H1 (cell line): ENCODE measurements around the gene SYNJ1. TPM values are rescaled to one million over a fixed set of nuclear protein-coding genes. Genes with fewer than 3 reads are reported as not detected.

ENCODE experiments used
- ASH2L ChIP-seq: fragments of 200-600, 300-600 bp; sonication (generic); IDR thresholded peaks from one replicate; pipeline ENCODE4 v1.7.1; 2017; ENCODE audit warnings: low read length
- EZH2 ChIP-seq: fragments of 200-600 bp; sonication (generic); IDR thresholded peaks from 2 replicates; pipeline ENCODE4 v1.7.1; 2012; ENCODE audit warnings: low read depth, mild to moderate bottlenecking, moderate library complexity, low read length, inconsistent platforms; ENCODE audit not compliant: severe bottlenecking
- GTF2F1 ChIP-seq: IDR thresholded peaks from 2 replicates; pipeline ENCODE4 v1.6.1; 2012; ENCODE audit warnings: low read depth, low read length, improper control_type of control experiment, borderline replicate concordance
- NANOG ChIP-seq: IDR thresholded peaks from 2 replicates; pipeline ENCODE4 v1.6.1; 2011; ENCODE audit warnings: low read length, low read depth, mild to moderate bottlenecking, inconsistent platforms; ENCODE audit not compliant: insufficient read depth, poor library complexity, severe bottlenecking
- POLR2AphosphoS5 ChIP-seq: IDR thresholded peaks from 2 replicates; pipeline ENCODE4 v1.6.1; 2011; ENCODE audit warnings: low read depth, low read length
- RBBP5 ChIP-seq: IDR thresholded peaks from 2 replicates; pipeline ENCODE4 v1.7.1; 2012; ENCODE audit warnings: low read depth, mild to moderate bottlenecking, inconsistent platforms, low read length, moderate library complexity, borderline replicate concordance
- SP4 ChIP-seq: IDR thresholded peaks from 2 replicates; pipeline ENCODE4 v1.6.1; 2012; ENCODE audit warnings: low read length, inconsistent platforms
- polyA plus RNA-seq, 7 experiments: library from polyadenylated mRNA; depleted of rRNA in 3 of 7; stranded (reverse) in 5 of 7; unstranded in 2 of 7; fragments of >200 nt in 5 of 7; fragments of 200-250 nt in 2 of 7; gene quantifications; 1 replicate in 5 of 7; 2 replicates in 1 of 7; 4 replicates in 1 of 7; pipeline versions ENCODE4 v1.2.1 to v1.2.3, GENCODE V29; 2011 to 2013; ENCODE audit warnings: missing spikeins in 2 of 7, mixed read lengths in 2 of 7
- total RNA-seq: library from RNA; stranded (reverse); fragmentation: NEBNext Ultra II Directional; extraction: Animal tissue kit (Norgen Biotek cat#: 25700); gene quantifications from 2 replicates; pipeline ENCODE4 v1.2.1, GENCODE V29; 2021

The SYNJ1 gene
- total and polyA plus RNA-seq, 2 of the 8 experiments (the other 6 are each of a cell fraction or from before 2014, with no cell fraction given), result 1.3 to 4.3 TPM

DNA sequence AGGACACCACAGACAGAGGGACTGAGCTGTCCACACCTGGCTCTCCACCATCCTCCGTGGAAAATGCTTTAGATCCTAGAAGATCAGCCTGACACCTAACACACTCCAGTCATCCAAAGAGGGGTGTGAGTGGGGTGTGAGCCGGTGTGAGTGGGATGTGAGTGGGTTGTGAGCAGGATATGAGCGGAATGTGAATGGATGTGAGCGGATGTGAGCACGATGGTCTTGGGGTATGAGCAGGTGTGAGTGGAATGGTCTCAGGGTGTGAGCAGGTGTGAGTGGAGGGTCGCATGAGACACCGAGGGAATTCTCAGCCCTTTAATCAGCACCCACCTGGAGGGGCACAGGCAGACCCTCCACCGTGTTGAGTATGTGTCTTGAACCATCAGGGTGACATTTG is 143.3 kb downstream of the SYNJ1 start (continued):
- TF ChIP-seq EZH2 (no peak), GTF2F1 (no peak), POLR2AphosphoS5 (no peak), ASH2L (no peak), SP4 (no peak), RBBP5 (no peak), NANOG (no peak)
